ENCODE data around the gene LPP.

- TF ChIP-seq CTCF (IDR thresholded peaks at IDR 0.05) (no peak), POLR2A (IDR thresholded peaks at IDR 0.05) (no peak)
These were observed 429.6 kb downstream of the LPP start for GRCh38 chr3:188583341-188584161.

All from right lobe of liver (tissue), 4 donors.